Hepatocyte (in vitro differentiated cells): ENCODE data around the gene POU2AF1. TPM values are rescaled to one million over a fixed set of nuclear protein-coding genes. Genes with fewer than 3 reads are reported as not detected.

Source experiments
- DNase-seq: peaks from one replicate; pipeline ENCODE4 v3.0.0-alpha.2; 2016; ENCODE audit warnings: low spot score
- H2AFZ ChIP-seq: fragments of 200-600 bp; sonication (generic); 2 replicates; pipeline ENCODE4 v1.6.0; 2016; ENCODE audit warnings: antibody characterized with exemption, mild to moderate bottlenecking
- H3K27ac ChIP-seq: fragments of 200-600 bp; sonication (generic); 2 replicates; pipeline ENCODE4 v1.5.1; 2016; ENCODE audit warnings: mild to moderate bottlenecking
- H3K27me3 ChIP-seq: fragments of 200-600 bp; sonication (generic); 2 replicates; pipeline ENCODE4 v1.6.1; 2016
- H3K36me3 ChIP-seq: fragments of 200-600 bp; sonication (generic); replicated peaks from 2 replicates; pipeline ENCODE4 v1.5.1; 2016; ENCODE audit warnings: low read depth; ENCODE audit not compliant: insufficient read depth
- H3K4me1 ChIP-seq: fragments of 200-600 bp; sonication (generic); 2 replicates; pipeline ENCODE4 v1.5.1; 2016; ENCODE audit warnings: mild to moderate bottlenecking, moderate library complexity; ENCODE audit not compliant: insufficient read depth
- H3K4me2 ChIP-seq: fragments of 200-600 bp; sonication (generic); 2 replicates; pipeline ENCODE4 v1.6.0; 2016
- H3K4me3 ChIP-seq: fragments of 200-600 bp; sonication (generic); 2 replicates; pipeline ENCODE4 v1.5.1; 2016; ENCODE audit warnings: mild to moderate bottlenecking
- H3K79me2 ChIP-seq: fragments of 200-600 bp; sonication (generic); 2 replicates; pipeline ENCODE4 v1.6.0; 2017; ENCODE audit warnings: mild to moderate bottlenecking
- H3K9me2 ChIP-seq: fragments of 200-600 bp; sonication (generic); replicated peaks from 2 replicates; pipeline ENCODE4 v1.6.0; 2017; ENCODE audit warnings: mild to moderate bottlenecking; ENCODE audit not compliant: insufficient read depth
- H3K9me3 ChIP-seq: fragments of 200-600 bp; sonication (generic); 2 replicates; pipeline ENCODE4 v1.5.1; 2016; ENCODE audit warnings: low read depth, mild to moderate bottlenecking
- H4K20me1 ChIP-seq: fragments of 200-600 bp; sonication (generic); 2 replicates; pipeline ENCODE4 v1.6.0; 2016; ENCODE audit warnings: mild to moderate bottlenecking; ENCODE audit not compliant: insufficient read depth, poor library complexity, severe bottlenecking
- EZH2 ChIP-seq: fragments of 200-600 bp; sonication (generic); IDR thresholded peaks from 2 replicates; pipeline ENCODE4 v1.6.1; 2016; ENCODE audit warnings: antibody characterized with exemption, mild to moderate bottlenecking, borderline replicate concordance
- EZH2phosphoT487 ChIP-seq: fragments of 200-600 bp; sonication (generic); IDR thresholded peaks from one replicate; pipeline ENCODE4 v1.6.1; 2018; ENCODE audit warnings: antibody characterized with exemption, mild to moderate bottlenecking, low read depth, moderate library complexity; ENCODE audit not compliant: unreplicated experiment, severe bottlenecking
- WGBS: methylation state at CpG from one replicate; pipeline ENCODE4 v1.1.6; 2016; ENCODE audit warnings: low lambda C conversion rate; ENCODE audit errors: missing lambda C conversion rate; 5-methylcytosine and 5-hydroxymethylcytosine counted together
- polyA plus RNA-seq: library from polyadenylated mRNA; unstranded; fragments of >200 nt; fragmentation: Nextera tagmentation; extraction: Ambion mirVana; gene quantifications from 2 replicates; pipeline ENCODE4 v1.2.1, GENCODE V29; 2016
- total RNA-seq: library from RNA; depleted of rRNA; stranded (reverse); fragments of >200 nt; gene quantifications from 2 replicates; pipeline ENCODE4 v1.2.3, GENCODE V29; 2014
- TF ChIP-seq, protein P1 (sequence below): fragments of 200-600 bp; sonication (generic); IDR thresholded peaks from 2 replicates; pipeline ENCODE4 v1.5.1; 2016; ENCODE audit warnings: antibody characterized with exemption, mild to moderate bottlenecking; ENCODE audit not compliant: poor library complexity

Gene POU2AF1
- total and polyA plus RNA-seq, 2 experiments from 2014 or later = 0.06 to 0.23 TPM

DNA sequence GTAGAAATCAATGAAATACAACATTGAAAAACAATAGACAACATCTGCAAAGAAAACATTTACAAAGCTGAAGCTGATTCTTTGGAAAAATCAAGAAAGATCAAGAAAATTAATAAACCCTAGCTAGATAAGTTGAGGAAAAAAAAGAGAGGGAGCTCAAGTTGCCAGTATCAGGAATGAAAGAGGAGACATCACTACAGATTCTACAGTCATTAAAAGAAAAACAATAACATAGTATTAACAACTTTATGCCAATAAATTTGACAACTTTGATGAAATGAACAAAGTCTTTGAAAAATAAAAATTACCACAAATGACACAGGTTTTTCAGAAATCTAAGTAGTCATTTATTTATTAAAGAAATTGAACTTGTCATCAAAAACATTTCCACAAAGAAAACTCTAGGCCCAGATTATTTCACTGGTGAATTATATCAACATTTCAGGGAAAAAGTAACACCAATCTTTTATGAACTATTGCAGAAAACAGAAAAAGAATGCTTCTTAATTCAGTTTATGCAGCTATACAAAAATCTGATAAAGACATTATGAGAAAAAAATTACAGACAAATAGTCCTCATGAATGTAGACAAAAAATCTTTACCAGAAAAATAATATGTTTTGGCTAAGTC, 39.2 kb downstream of the POU2AF1 start:
- Histone ChIP-seq H3K9me3 (no peaks in the 10 kb centered on the region), H3K9me2 (no peaks in the 10 kb centered on the region), H3K27me3 (no peaks in the 10 kb centered on the region), H3K4me3 (no peak overlapping the region), H4K20me1 (no peaks in the 10 kb centered on the region), H2AFZ (no peak overlapping the region), H3K36me3 (no peaks in the 10 kb centered on the region), H3K79me2 (no peaks in the 10 kb centered on the region), H3K4me2 (no peak overlapping the region), H3K4me1 (peaks cover 22% of the 10 kb centered on the region), H3K27ac (no peak overlapping the region)
- DNase-seq = no peak
- TF ChIP-seq, protein P1, sequence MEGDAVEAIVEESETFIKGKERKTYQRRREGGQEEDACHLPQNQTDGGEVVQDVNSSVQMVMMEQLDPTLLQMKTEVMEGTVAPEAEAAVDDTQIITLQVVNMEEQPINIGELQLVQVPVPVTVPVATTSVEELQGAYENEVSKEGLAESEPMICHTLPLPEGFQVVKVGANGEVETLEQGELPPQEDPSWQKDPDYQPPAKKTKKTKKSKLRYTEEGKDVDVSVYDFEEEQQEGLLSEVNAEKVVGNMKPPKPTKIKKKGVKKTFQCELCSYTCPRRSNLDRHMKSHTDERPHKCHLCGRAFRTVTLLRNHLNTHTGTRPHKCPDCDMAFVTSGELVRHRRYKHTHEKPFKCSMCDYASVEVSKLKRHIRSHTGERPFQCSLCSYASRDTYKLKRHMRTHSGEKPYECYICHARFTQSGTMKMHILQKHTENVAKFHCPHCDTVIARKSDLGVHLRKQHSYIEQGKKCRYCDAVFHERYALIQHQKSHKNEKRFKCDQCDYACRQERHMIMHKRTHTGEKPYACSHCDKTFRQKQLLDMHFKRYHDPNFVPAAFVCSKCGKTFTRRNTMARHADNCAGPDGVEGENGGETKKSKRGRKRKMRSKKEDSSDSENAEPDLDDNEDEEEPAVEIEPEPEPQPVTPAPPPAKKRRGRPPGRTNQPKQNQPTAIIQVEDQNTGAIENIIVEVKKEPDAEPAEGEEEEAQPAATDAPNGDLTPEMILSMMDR = no peak
- TF ChIP-seq EZH2phosphoT487 (no peak), EZH2 (no peak)

DNA sequence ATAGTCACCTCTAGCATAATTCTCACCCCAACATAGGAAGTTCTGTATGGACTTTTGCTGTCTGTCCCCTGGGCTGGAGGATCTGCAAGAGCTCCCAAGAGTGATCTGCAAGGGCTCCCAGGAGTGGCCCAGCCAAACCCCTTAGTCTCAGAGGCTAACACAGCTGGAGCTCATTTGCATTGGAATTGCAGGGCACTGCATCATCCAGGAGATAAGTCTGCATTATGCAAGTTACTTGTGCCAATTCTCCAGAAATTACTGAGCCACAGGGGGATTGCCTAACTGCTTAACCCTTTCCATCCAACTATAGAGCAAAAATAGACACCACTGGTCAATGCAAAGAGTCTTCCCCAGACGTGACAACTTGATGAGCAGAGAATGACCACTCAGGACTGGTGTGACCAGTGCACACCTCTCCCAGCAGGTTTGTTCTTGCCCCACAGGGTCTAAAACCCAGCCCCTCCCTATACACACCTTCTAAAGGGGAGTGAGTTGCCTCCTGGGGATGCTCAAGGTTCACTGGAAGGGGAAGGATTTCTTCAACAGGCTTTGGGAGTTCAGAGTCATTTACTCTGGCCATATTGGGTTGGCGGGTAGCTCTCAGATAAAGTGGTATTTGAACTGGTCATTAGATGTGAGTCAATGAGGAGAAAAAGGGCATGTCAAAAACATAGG, 42.4 kb downstream of the POU2AF1 start:
- Histone ChIP-seq H3K4me2 (peak overlapping the region; percentile 26), H4K20me1 (no peaks in the 10 kb centered on the region), H3K36me3 (no peaks in the 10 kb centered on the region), H3K9me2 (no peaks in the 10 kb centered on the region), H3K27ac (peak overlapping the region; percentile 65), H3K9me3 (no peaks in the 10 kb centered on the region), H3K4me3 (no peak overlapping the region), H3K4me1 (peaks cover 41% of the 10 kb centered on the region), H3K27me3 (no peaks in the 10 kb centered on the region), H2AFZ (no peak overlapping the region), H3K79me2 (no peaks in the 10 kb centered on the region)
- WGBS = 71% methylated on average over 2 of the region's 2 CpGs
- peak; percentile 62 for DNase-seq
- TF ChIP-seq EZH2phosphoT487 = no peak
- TF ChIP-seq, protein P1 = no peak
- TF ChIP-seq EZH2 = no peak

DNA sequence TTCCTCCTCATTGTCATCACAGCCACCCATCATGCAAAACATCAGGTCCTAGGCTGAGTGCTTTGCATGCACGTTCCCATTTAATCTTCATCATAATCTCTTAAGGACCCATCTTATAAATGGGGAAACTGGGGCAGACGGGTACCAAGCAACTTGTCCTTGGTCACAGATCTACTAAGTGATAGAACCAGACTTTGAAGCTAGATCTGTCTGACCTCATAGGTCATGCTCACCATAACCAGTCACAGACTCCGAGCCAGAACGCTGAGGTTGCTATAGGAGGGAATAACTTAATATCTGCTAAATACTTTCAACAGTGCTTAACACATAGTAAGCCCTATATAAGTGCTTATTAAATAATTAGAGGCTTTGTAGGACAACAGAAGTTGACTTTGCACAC, 43.0 kb downstream of the POU2AF1 start:
- H3K4me2 ChIP-seq = peak overlapping the region; percentile 40
- H3K27me3 ChIP-seq = no peaks in the 10 kb centered on the region
- H3K4me3 ChIP-seq = no peak overlapping the region
- H3K9me2 ChIP-seq = no peaks in the 10 kb centered on the region
- peak overlapping the region; percentile 65 for H3K27ac ChIP-seq
- TF ChIP-seq EZH2 (no peak), EZH2phosphoT487 (no peak)
- TF ChIP-seq, protein P1 = no peak
- no peaks in the 10 kb centered on the region for H3K9me3 ChIP-seq
- no peaks in the 10 kb centered on the region for H3K36me3 ChIP-seq
- H4K20me1 ChIP-seq = no peaks in the 10 kb centered on the region
- no peak overlapping the region for H2AFZ ChIP-seq
- no peak for DNase-seq
- 67% methylated on average over 4 of the region's 4 CpGs for WGBS
- peaks cover 41% of the 10 kb centered on the region for H3K4me1 ChIP-seq
- H3K79me2 ChIP-seq = no peaks in the 10 kb centered on the region
